Upper lobe of right lung (tissue), 1 donor: Measurements from ENCODE around the gene RPS6KA3. TPM values are rescaled to one million over a fixed set of nuclear protein-coding genes. Genes with fewer than 3 reads are reported as not detected.

Source experiments
- ATAC-seq: fragments of 200-7000 bp; cut with Tn5 transposase; one replicate; pipeline ENCODE4 v1.9.1; 2020; ENCODE audit warnings: mild to moderate bottlenecking, moderate library complexity
- DNase-seq: peaks from one replicate; pipeline ENCODE4 v3.0.0-alpha.2; 2020
- H3K27ac ChIP-seq: fragments of 200-600 bp; one replicate; pipeline ENCODE4 v1.8.0; 2022
- H3K27me3 ChIP-seq: fragments of 200-600 bp; one replicate; pipeline ENCODE4 v1.8.0; 2022; ENCODE audit warnings: mild to moderate bottlenecking
- H3K36me3 ChIP-seq: fragments of 200-600 bp; one replicate; pipeline ENCODE4 v1.8.0; 2022
- H3K4me1 ChIP-seq: fragments of 200-600 bp; one replicate; pipeline ENCODE4 v1.8.0; 2022
- H3K4me3 ChIP-seq: fragments of 200-600 bp; one replicate; pipeline ENCODE4 v1.8.0; 2022; ENCODE audit warnings: mild to moderate bottlenecking
- H3K9me3 ChIP-seq: fragments of 200-600 bp; one replicate; pipeline ENCODE4 v1.8.0; 2022
- intact Hi-C: fragments of 100-400 bp; cut with DNase I; formaldehyde crosslinking; loops from one replicate; pipeline ENCODE4 v1.11.0; 2022
- total RNA-seq: library from RNA; stranded (reverse); fragmentation: NEBNext Ultra II Directional; extraction: Animal tissue kit (Norgen Biotek cat#: 25700); gene quantifications from one replicate; pipeline ENCODE4 v1.2.1, GENCODE V29; 2021
- TF ChIP-seq, protein P1 (sequence below): fragments of 200-600 bp; IDR thresholded peaks from one replicate; pipeline ENCODE4 v1.8.0; 2022; ENCODE audit warnings: antibody characterized with exemption
- donor health status: DM: no; HTN: yes; CAD: no; lungs with severe emphysema.

RPS6KA3 gene
- total RNA-seq, 1 donor from 2014 or later = 70.5 TPM

DNA sequence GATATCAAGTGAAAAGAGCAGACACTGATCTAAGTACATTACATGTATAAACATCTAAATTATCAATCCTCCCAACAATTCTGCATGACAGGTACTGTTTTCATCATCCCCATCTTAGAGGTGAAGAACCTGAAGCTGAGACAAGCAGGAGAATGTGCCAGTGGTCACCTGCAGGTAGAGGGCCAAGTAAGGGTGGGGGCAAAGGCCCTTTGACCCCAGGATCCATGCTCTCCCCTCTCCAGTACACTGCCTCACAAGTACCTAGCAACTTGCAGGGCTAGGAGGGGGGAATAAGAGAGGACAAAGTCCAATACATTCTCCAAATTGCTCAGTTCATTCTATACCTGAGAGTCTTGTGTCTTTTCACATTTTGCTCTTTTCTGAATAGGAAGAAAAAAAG lies 141.7 kb downstream of the RPS6KA3 start:
- TF ChIP-seq, protein P1, sequence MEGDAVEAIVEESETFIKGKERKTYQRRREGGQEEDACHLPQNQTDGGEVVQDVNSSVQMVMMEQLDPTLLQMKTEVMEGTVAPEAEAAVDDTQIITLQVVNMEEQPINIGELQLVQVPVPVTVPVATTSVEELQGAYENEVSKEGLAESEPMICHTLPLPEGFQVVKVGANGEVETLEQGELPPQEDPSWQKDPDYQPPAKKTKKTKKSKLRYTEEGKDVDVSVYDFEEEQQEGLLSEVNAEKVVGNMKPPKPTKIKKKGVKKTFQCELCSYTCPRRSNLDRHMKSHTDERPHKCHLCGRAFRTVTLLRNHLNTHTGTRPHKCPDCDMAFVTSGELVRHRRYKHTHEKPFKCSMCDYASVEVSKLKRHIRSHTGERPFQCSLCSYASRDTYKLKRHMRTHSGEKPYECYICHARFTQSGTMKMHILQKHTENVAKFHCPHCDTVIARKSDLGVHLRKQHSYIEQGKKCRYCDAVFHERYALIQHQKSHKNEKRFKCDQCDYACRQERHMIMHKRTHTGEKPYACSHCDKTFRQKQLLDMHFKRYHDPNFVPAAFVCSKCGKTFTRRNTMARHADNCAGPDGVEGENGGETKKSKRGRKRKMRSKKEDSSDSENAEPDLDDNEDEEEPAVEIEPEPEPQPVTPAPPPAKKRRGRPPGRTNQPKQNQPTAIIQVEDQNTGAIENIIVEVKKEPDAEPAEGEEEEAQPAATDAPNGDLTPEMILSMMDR = no peak
- DNase-seq (no peak), ATAC-seq (no peak)
- H3K36me3 ChIP-seq = peaks cover 9% of the 10 kb centered on the region
- H3K9me3 ChIP-seq = no peaks in the 10 kb centered on the region
- H3K27ac ChIP-seq = no peak overlapping the region
- H3K4me1 ChIP-seq = no peaks in the 10 kb centered on the region
- intact Hi-C loops = no loop called here
- no peak overlapping the region for H3K4me3 ChIP-seq
- H3K27me3 ChIP-seq = no peaks in the 10 kb centered on the region

DNA sequence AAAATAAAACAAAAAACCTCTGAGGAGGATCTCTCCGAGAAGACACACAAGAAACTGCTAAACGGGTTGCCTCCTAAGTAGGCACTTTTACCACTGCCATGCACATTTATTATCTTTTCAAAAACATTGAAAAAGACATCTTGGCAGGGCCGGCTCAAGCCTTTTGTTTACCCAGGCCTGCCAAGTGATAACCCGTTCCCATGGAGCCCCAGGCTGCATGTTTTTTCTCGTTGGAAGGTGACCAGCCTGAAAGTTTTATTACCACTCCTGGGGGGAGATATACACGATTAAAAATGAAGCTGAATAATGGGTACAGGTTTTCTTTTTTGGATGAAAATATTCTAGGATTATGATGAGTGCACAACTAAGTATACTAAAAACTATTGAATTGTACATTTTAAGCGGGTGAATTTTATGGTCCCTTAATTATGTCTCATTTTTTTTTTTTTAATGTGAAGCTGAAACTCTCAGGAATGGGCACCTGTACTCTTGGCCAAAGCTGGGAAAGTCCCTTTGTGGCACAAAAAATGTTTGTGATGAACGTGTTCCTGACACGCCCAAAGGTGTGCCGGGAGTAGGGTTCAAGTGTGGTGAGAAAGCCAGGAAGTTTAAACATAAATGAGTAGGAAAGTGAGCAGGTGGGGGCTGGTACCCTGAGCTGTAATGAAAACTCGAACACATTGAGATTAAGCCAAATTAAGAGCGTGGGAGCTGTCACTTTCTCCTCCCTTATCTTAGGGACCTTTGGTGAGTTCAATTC lies 148.5 kb downstream of the RPS6KA3 start:
- no peaks in the 10 kb centered on the region for H3K4me1 ChIP-seq
- H3K27ac ChIP-seq = no peak overlapping the region
- H3K36me3 ChIP-seq = no peaks in the 10 kb centered on the region
- DNase-seq (no peak), ATAC-seq (peak; percentile 27)
- peaks cover 16% of the 10 kb centered on the region for H3K27me3 ChIP-seq
- intact Hi-C loops = no loop called here
- TF ChIP-seq, protein P1 = no peak
- H3K4me3 ChIP-seq = no peak overlapping the region
- no peaks in the 10 kb centered on the region for H3K9me3 ChIP-seq

DNA sequence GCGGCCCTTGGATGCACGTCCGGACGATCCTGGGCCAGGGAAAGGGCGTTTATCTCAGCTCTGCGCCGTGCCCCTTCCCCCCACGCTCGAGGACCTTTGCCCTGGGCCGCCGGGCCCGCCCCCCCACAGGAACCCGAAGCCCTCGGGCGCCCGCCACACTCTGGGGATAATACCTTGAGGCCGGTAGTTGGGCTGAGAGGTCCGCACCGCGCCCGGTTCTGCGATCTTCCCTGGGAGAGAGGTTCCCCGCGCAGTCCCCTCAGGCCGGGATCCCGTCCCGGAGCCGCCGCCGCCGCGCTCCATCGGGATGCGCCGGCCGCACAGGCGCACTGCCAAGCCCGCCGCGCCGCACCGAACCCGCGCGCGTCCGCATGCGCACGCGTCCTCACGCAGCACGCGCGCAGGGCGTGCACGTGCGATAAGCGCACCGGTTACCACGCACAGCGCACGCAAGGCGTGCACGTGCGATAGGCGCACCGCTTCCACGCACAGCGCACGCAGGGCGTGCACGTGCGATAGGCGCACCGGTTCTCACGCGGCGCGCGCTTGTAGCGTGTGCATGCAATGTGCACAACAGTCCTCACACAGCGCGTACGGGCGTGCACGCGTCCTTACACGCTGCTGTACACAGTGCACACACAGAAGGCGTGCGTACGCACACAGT lies 150.0 kb downstream of the RPS6KA3 start, which contains the start of gene MAP7D2:
MAP7D2 (minus strand) TSS at position 331 of the 664 bp plus-strand sequence; CDS start at position 303, 28 bp downstream.
- Histone ChIP-seq H3K36me3 (no peaks in the 10 kb centered on the region), H3K27ac (no peak within 1 kb of the TSS), H3K4me3 (peak within 1 kb of the TSS; percentile 16), H3K27me3 (peaks cover 16% of the 10 kb centered on the region), H3K9me3 (no peaks in the 10 kb centered on the region), H3K4me1 (no peaks in the 10 kb centered on the region)
- intact Hi-C loops = no loop called here
- TF ChIP-seq, protein P1 = no peak
- ATAC-seq (no peak), DNase-seq (no peak)

DNA sequence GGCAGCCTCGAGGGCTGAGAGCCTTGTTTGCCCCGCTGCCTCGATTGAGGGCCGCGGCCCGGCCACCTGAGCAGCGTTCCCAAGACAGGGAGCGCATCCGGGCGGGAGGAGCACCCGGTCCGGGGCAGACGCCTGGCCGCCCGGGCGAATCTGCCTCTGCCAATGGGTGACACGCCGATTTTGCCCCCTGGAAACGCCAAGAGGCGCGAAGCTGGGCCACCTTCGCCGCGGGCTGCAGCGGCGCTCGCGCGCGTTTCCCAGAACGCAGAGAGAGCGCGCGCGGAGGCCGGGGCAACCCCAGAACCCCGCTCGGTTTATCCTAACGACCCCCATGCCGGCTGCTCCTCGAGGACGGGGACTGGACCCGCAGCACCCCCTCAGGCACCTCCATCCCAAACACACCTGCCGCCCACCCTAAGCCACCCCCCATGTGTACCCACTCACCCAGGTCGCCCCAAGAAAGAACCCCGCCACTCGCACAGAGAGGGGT lies 150.6 kb downstream of the RPS6KA3 start:
- H3K9me3 ChIP-seq = no peaks in the 10 kb centered on the region
- DNase-seq = no peak
- peaks cover 16% of the 10 kb centered on the region for H3K27me3 ChIP-seq
- no peaks in the 10 kb centered on the region for H3K36me3 ChIP-seq
- peak overlapping the region; percentile 16 for H3K4me3 ChIP-seq
- no peak overlapping the region for H3K27ac ChIP-seq
- no peaks in the 10 kb centered on the region for H3K4me1 ChIP-seq
- no peak for ATAC-seq
- TF ChIP-seq, protein P1 = no peak
- intact Hi-C loops = no loop called here

DNA sequence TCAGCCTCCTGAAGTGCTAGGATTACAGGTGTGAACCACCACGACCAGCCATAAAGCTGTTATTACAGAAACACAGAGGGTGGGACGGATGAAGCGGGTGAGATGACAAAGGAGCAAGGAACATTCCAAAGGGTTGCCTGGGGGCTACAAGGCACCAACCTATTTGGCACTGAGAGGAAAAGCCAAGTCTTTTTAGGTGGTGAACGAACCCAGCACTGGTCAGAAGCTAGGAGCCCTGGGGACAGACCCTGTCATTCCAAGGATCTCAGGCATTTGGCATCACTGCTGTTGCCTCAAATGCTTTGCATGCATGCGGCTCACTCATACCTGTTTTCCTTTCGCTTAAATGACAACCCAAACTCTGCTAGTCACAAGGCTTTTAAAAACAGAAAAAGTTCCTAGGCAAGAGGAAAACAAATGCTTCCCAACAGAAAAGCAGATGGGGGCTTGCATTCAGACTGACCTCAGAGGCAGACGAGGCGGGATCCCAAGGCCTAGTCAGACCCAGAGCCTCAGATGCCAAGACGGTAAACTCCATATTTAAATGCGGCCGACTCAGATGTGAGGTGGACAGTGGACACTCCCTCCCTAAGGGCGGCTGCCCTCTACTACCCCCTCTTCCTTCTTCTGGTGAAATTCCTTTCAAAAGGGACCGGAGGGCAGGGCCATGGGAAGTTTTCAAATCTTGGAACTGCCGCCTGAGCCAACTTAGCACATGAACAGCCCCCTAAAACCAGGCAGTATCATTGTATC lies 154.5 kb downstream of the RPS6KA3 start:
- DNase-seq (no peak), ATAC-seq (no peak)
- no peak overlapping the region for H3K27ac ChIP-seq
- no peak overlapping the region for H3K4me3 ChIP-seq
- no peaks in the 10 kb centered on the region for H3K4me1 ChIP-seq
- H3K36me3 ChIP-seq = no peaks in the 10 kb centered on the region
- intact Hi-C loops = no loop called here
- peaks cover 14% of the 10 kb centered on the region for H3K27me3 ChIP-seq
- H3K9me3 ChIP-seq = no peaks in the 10 kb centered on the region
- TF ChIP-seq, protein P1 = no peak
